ENCODE results near the gene CSHL1.

- TF ChIP-seq SOX6 (IDR thresholded peaks at IDR 0.05): no peak
- no peak for TF ChIP-seq TCF7L2 (IDR thresholded peaks at IDR 0.05; ENCODE audit: low read depth, low read length)
- TF ChIP-seq BCLAF1 (IDR thresholded peaks at IDR 0.05; ENCODE audit: borderline replicate concordance in 1 of 2, control insufficient read depth in 1 of 2, low read depth in 2 of 2, low read length in 1 of 2): no peak
- no peak for TF ChIP-seq MLLT1 (IDR thresholded peaks at IDR 0.05)
- no peak for TF ChIP-seq CTCF (IDR thresholded peaks at IDR 0.05 in 2 of 3, conservative IDR thresholded peaks at IDR 0.05 in 1 of 3; ENCODE audit: insufficient read depth in 2 of 3, low read depth in 1 of 3, low read length in 3 of 3)
- TF ChIP-seq ZNF518B (CRISPR knock-in tag; IDR thresholded peaks at IDR 0.05): no peak
- no peak for TF ChIP-seq MAX (CRISPR knock-in tag; IDR thresholded peaks at IDR 0.05)
- no peak for TF ChIP-seq KLF1 (tag; IDR thresholded peaks at IDR 0.05)
- no peak for TF ChIP-seq SP1 (CRISPR knock-in tag; IDR thresholded peaks at IDR 0.05)
- TF ChIP-seq KDM5B (IDR thresholded peaks at IDR 0.05; ENCODE audit: insufficient replicate concordance, low read depth, low read length): no peak
These were observed 36.8 kb upstream of the CSHL1 start for GRCh38 chr17:63947711-63948330.

Measured in K562 (cell line).